GM23338 (cell line): Measurements from ENCODE around the gene APMAP. TPM values are rescaled to one million over a fixed set of nuclear protein-coding genes. Genes with fewer than 3 reads are reported as not detected.

Experiments
- ATAC-seq: fragments of 200-7000 bp; cut with Tn5 transposase; 3 replicates; pipeline ENCODE4 v1.9.1; 2020
- DNase-seq: peaks from one replicate; pipeline ENCODE4 v3.0.0-alpha.2; 2015; ENCODE audit warnings: low spot score
- H2AFZ ChIP-seq: fragments of 200-600 bp; sonication (generic); 2 replicates; pipeline ENCODE4 v1.8.0; 2016; ENCODE audit warnings: antibody characterized with exemption, mild to moderate bottlenecking, moderate library complexity
- H3F3A ChIP-seq: fragments of 200-600 bp; sonication (generic); replicated peaks from 2 replicates; pipeline ENCODE4 v1.8.0; 2017; ENCODE audit warnings: antibody characterized with exemption, mixed run types, low read depth
- H3K27ac ChIP-seq: fragments of 200-600 bp; sonication (generic); 2 replicates; pipeline ENCODE4 v1.6.1; 2016; ENCODE audit warnings: low read depth
- H3K27me3 ChIP-seq: fragments of 200-600 bp; sonication (generic); 2 replicates; pipeline ENCODE4 v1.8.0; 2016; ENCODE audit warnings: mild to moderate bottlenecking, mixed run types, moderate library complexity; ENCODE audit not compliant: insufficient read depth
- H3K36me3 ChIP-seq: fragments of 200-600 bp; sonication (generic); 2 replicates; pipeline ENCODE4 v1.8.0; 2016; ENCODE audit warnings: mild to moderate bottlenecking; ENCODE audit not compliant: insufficient read depth
- H3K4me1 ChIP-seq: fragments of 200-600 bp; sonication (generic); 2 replicates; pipeline ENCODE4 v1.8.0; 2016; ENCODE audit warnings: mild to moderate bottlenecking, moderate library complexity; ENCODE audit not compliant: insufficient read depth
- H3K4me2 ChIP-seq: fragments of 200-600 bp; sonication (generic); 2 replicates; pipeline ENCODE4 v1.7.1; 2017; ENCODE audit warnings: mixed run types
- H3K4me3 ChIP-seq: fragments of 200-600 bp; sonication (generic); 2 replicates; pipeline ENCODE4 v1.6.1; 2016; ENCODE audit warnings: mixed run types
- H3K79me2 ChIP-seq: fragments of 200-600 bp; sonication (generic); replicated peaks from 2 replicates; pipeline ENCODE4 v1.8.0; 2017; ENCODE audit warnings: mild to moderate bottlenecking; ENCODE audit not compliant: insufficient read depth
- H3K9me2 ChIP-seq: fragments of 200-600 bp; sonication (generic); 2 replicates; pipeline ENCODE4 v1.8.0; 2017; ENCODE audit not compliant: insufficient read depth
- H4K20me1 ChIP-seq: fragments of 200-600 bp; sonication (generic); replicated peaks from 2 replicates; pipeline ENCODE4 v1.8.0; 2017; ENCODE audit warnings: mild to moderate bottlenecking; ENCODE audit not compliant: insufficient read depth
- H3K27ac Mint-ChIP-seq: 2 replicates; pipeline ENCODE4 v1.8.0; 2020; ENCODE audit warnings: inconsistent platforms, mild to moderate bottlenecking, moderate library complexity, mixed read lengths
- H3K27me3 Mint-ChIP-seq: 3 replicates; pipeline ENCODE4 v1.8.0; 2022; ENCODE audit warnings: low read depth, mild to moderate bottlenecking, moderate library complexity, mixed read lengths, inconsistent platforms; ENCODE audit not compliant: insufficient read depth, poor library complexity
- H3K36me3 Mint-ChIP-seq: 3 replicates; pipeline ENCODE4 v1.8.0; 2021; ENCODE audit warnings: low read depth, mild to moderate bottlenecking, inconsistent platforms, moderate library complexity, mixed read lengths
- H3K4me1 Mint-ChIP-seq: 3 replicates; pipeline ENCODE4 v1.8.0; 2020; ENCODE audit warnings: mild to moderate bottlenecking, inconsistent platforms, mixed read lengths
- H3K4me3 Mint-ChIP-seq: 3 replicates; pipeline ENCODE4 v1.8.0; 2021; ENCODE audit warnings: moderate library complexity, mild to moderate bottlenecking, inconsistent platforms, mixed read lengths
- H3K9me3 Mint-ChIP-seq: 3 replicates; pipeline ENCODE4 v1.8.0; 2020; ENCODE audit warnings: moderate library complexity, mild to moderate bottlenecking, inconsistent platforms, mixed read lengths
- CREB1 ChIP-seq: fragments of 250-450 bp; sonication (Bioruptor Pico); IDR thresholded peaks from 2 replicates; pipeline ENCODE4 v1.5.0; 2020; ENCODE audit warnings: low read depth, mild to moderate bottlenecking, moderate library complexity
- CTCF ChIP-seq, 2 experiments: fragments of 200-600 bp in 1 of 2; sonication (generic) in 1 of 2; conservative IDR thresholded peaks; 2 replicates each; pipeline versions ENCODE4 v1.5.1 to v1.6.1; 2016 to 2017; ENCODE audit warnings: antibody characterized with exemption in 2 of 2, low read depth in 2 of 2, mild to moderate bottlenecking in 2 of 2, moderate library complexity in 1 of 2
- ETS1 ChIP-seq: IDR thresholded peaks from 2 replicates; pipeline ENCODE4 v1.6.1; 2016; ENCODE audit warnings: antibody characterized with exemption
- EZH2phosphoT487 ChIP-seq: fragments of 200-600 bp; sonication (generic); IDR thresholded peaks from one replicate; pipeline ENCODE4 v1.8.1; 2018; ENCODE audit warnings: antibody characterized with exemption; ENCODE audit not compliant: unreplicated experiment
- JUNB ChIP-seq: IDR thresholded peaks from one replicate; pipeline ENCODE4 v1.6.1; 2016; ENCODE audit warnings: antibody characterized with exemption; ENCODE audit not compliant: unreplicated experiment
- NANOG ChIP-seq: IDR thresholded peaks from 2 replicates; pipeline ENCODE4 v1.6.1; 2016; ENCODE audit warnings: antibody characterized with exemption, borderline replicate concordance
- POLR2AphosphoS5 ChIP-seq: IDR thresholded peaks from 2 replicates; pipeline ENCODE4 v1.6.1; 2016; ENCODE audit warnings: antibody characterized with exemption, low read depth
- STAT1 ChIP-seq: IDR thresholded peaks from one replicate; pipeline ENCODE4 v1.6.1; 2016; ENCODE audit warnings: antibody characterized with exemption; ENCODE audit not compliant: unreplicated experiment
- ZNF114 ChIP-seq: fragments of 250-450 bp; sonication (Bioruptor Pico); IDR thresholded peaks from 2 replicates; pipeline ENCODE4 v1.5.0; 2020; ENCODE audit warnings: mild to moderate bottlenecking, moderate library complexity
- polyA plus RNA-seq: library from polyadenylated mRNA; unstranded; fragments of >200 nt; fragmentation: Nextera tagmentation; extraction: Ambion mirVana; gene quantifications from 2 replicates; pipeline ENCODE4 v1.2.1, GENCODE V29; 2016
- total RNA-seq: library from RNA; depleted of rRNA; stranded (reverse); fragments of >200 nt; shearing (Covaris generic); gene quantifications from 2 replicates; pipeline ENCODE4 v1.2.3, GENCODE V29; 2014
- TF ChIP-seq, protein P1 (sequence below): fragments of 250-450 bp; sonication (Bioruptor Pico); IDR thresholded peaks from 2 replicates; pipeline ENCODE4 v1.5.0; 2020; ENCODE audit warnings: mild to moderate bottlenecking, moderate library complexity

APMAP gene
- total and polyA plus RNA-seq, 2 experiments from 2014 or later = 31.7 to 72.3 TPM

DNA sequence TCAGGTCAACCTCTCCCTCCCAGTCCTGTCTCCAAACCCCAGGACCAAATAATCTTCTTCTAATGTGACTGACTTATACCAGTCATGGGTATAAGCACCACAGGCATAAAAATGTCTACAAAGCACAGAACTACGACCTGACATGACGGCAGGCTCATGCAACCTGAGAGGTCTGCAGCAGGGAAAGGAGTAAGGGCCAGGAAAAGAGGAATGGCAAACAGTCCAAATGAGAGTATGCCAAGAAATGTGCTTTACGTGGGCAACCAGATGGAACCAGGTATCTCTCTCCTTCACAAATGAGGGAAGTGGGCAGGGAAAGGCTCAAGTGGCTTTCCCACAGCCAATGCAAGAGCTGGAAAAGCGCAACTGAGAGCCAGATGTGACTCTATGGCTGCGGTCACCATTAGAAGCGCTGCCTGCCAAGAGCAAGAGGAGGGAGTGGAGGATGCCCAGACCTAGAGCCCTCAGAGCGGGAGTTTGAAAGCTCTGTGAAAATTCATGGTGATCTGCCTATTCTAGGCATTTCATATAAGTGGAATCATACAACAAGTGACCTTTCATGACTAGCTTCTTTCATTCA, 6.0 kb downstream of the APMAP start:
- no peak for TF ChIP-seq CREB1 (CRISPR knock-in tag)
- no peak for TF ChIP-seq STAT1
- TF ChIP-seq POLR2AphosphoS5 = no peak
- no peak for TF ChIP-seq JUNB
- TF ChIP-seq EZH2phosphoT487 = no peak
- TF ChIP-seq NANOG = no peak
- TF ChIP-seq, protein P1, sequence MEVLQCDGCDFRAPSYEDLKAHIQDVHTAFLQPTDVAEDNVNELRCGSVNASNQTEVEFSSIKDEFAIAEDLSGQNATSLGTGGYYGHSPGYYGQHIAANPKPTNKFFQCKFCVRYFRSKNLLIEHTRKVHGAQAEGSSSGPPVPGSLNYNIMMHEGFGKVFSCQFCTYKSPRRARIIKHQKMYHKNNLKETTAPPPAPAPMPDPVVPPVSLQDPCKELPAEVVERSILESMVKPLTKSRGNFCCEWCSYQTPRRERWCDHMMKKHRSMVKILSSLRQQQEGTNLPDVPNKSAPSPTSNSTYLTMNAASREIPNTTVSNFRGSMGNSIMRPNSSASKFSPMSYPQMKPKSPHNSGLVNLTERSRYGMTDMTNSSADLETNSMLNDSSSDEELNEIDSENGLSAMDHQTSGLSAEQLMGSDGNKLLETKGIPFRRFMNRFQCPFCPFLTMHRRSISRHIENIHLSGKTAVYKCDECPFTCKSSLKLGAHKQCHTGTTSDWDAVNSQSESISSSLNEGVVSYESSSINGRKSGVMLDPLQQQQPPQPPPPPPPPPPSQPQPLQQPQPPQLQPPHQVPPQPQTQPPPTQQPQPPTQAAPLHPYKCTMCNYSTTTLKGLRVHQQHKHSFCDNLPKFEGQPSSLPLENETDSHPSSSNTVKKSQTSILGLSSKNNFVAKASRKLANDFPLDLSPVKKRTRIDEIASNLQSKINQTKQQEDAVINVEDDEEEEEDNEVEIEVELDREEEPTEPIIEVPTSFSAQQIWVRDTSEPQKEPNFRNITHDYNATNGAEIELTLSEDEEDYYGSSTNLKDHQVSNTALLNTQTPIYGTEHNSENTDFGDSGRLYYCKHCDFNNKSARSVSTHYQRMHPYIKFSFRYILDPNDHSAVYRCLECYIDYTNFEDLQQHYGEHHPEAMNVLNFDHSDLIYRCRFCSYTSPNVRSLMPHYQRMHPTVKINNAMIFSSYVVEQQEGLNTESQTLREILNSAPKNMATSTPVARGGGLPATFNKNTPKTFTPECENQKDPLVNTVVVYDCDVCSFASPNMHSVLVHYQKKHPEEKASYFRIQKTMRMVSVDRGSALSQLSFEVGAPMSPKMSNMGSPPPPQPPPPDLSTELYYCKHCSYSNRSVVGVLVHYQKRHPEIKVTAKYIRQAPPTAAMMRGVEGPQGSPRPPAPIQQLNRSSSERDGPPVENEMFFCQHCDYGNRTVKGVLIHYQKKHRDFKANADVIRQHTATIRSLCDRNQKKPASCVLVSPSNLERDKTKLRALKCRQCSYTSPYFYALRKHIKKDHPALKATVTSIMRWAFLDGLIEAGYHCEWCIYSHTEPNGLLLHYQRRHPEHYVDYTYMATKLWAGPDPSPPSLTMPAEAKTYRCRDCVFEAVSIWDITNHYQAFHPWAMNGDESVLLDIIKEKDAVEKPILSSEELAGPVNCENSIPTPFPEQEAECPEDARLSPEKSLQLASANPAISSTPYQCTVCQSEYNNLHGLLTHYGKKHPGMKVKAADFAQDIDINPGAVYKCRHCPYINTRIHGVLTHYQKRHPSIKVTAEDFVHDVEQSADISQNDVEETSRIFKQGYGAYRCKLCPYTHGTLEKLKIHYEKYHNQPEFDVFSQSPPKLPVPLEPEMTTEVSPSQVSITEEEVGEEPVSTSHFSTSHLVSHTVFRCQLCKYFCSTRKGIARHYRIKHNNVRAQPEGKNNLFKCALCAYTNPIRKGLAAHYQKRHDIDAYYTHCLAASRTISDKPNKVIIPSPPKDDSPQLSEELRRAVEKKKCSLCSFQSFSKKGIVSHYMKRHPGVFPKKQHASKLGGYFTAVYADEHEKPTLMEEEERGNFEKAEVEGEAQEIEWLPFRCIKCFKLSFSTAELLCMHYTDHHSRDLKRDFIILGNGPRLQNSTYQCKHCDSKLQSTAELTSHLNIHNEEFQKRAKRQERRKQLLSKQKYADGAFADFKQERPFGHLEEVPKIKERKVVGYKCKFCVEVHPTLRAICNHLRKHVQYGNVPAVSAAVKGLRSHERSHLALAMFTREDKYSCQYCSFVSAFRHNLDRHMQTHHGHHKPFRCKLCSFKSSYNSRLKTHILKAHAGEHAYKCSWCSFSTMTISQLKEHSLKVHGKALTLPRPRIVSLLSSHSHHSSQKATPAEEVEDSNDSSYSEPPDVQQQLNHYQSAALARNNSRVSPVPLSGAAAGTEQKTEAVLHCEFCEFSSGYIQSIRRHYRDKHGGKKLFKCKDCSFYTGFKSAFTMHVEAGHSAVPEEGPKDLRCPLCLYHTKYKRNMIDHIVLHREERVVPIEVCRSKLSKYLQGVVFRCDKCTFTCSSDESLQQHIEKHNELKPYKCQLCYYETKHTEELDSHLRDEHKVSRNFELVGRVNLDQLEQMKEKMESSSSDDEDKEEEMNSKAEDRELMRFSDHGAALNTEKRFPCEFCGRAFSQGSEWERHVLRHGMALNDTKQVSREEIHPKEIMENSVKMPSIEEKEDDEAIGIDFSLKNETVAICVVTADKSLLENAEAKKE = no peak
- TF ChIP-seq CTCF (conservative IDR thresholded peaks at IDR 0.05; ENCODE audit: low read depth in 2 of 2) = no peak
- no peak for TF ChIP-seq ZNF114 (CRISPR knock-in tag)
- TF ChIP-seq ETS1 = no peak
- Histone ChIP-seq H3K4me3 (no peak overlapping the region), H2AFZ (no peak overlapping the region), H3K79me2 (peaks cover 85% of the 10 kb centered on the region), H3K9me2 (no peaks in the 10 kb centered on the region), H3K36me3 (no peaks in the 10 kb centered on the region), H3F3A (no peaks in the 10 kb centered on the region), H3K4me1 (no peaks in the 10 kb centered on the region), H3K27me3 (0 out of 2 replicates have a peak, but pooled peaks cover 2% of the 10 kb centered on the region), H4K20me1 (peaks cover 30% of the 10 kb centered on the region), H3K4me2 (no peak overlapping the region), H3K27ac (no peak overlapping the region)
- no peak overlapping the region for H3K4me3 Mint-ChIP-seq
- H3K36me3 Mint-ChIP-seq = peaks cover 13% of the 10 kb centered on the region
- H3K27me3 Mint-ChIP-seq = peaks cover 2% of the 10 kb centered on the region
- ATAC-seq = no peak
- no peak overlapping the region for H3K27ac Mint-ChIP-seq
- peaks cover 8% of the 10 kb centered on the region for H3K4me1 Mint-ChIP-seq
- DNase-seq = no peak
- H3K9me3 Mint-ChIP-seq = peaks cover under 1% of the 10 kb centered on the region; the same call in 1 of the 3 replicates
